Measurements from ENCODE around the gene DEPDC7. TPM values are rescaled to one million over a fixed set of nuclear protein-coding genes. Genes with fewer than 3 reads are reported as not detected.

Gene DEPDC7
- total and polyA plus RNA-seq, 11 donors: 0.12 to 1.0 (median 0.32) TPM; not detected in 3

DNA sequence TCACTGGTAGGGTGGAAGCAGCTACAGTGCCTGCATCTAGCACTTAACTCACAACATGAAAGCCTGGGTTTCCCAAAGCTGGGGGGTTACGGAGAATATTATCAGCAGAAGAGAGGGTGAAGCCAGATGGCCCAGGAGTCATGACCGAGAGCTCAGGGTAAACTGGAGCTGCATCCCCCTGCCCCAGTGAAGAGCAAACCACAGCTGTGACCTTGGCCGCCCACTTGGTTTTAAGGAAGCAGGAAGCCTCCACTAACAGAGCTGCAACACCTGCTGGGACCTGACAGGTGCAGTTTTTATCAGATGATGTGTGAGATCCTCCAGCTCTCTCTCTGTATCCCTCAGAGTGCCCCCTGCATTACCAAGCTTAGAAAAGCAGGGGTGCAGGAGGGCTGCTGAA is 44.6 kb downstream of the DEPDC7 start:
- peaks cover 0 to 27% (median 2%) of the 10 kb centered on the region in 12 donors for H3K4me1 ChIP-seq
- H3K9me3 ChIP-seq: no peaks in the 10 kb centered on the region
- ATAC-seq (no peak), DNase-seq (no peak)
- TF ChIP-seq, protein P1, sequence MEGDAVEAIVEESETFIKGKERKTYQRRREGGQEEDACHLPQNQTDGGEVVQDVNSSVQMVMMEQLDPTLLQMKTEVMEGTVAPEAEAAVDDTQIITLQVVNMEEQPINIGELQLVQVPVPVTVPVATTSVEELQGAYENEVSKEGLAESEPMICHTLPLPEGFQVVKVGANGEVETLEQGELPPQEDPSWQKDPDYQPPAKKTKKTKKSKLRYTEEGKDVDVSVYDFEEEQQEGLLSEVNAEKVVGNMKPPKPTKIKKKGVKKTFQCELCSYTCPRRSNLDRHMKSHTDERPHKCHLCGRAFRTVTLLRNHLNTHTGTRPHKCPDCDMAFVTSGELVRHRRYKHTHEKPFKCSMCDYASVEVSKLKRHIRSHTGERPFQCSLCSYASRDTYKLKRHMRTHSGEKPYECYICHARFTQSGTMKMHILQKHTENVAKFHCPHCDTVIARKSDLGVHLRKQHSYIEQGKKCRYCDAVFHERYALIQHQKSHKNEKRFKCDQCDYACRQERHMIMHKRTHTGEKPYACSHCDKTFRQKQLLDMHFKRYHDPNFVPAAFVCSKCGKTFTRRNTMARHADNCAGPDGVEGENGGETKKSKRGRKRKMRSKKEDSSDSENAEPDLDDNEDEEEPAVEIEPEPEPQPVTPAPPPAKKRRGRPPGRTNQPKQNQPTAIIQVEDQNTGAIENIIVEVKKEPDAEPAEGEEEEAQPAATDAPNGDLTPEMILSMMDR (IDR thresholded peaks at IDR 0.05): no peak
- TF ChIP-seq POLR2A (IDR thresholded peaks at IDR 0.05): no peak
- intact Hi-C loops (cut with DNase I): loop anchor here in 4 of 10 donors (5.0 to 10.0 kb wide), 4 partner anchors 98 to 255 kb away; no protein-coding TSS in a partner anchor
- H3K27me3 ChIP-seq: no peaks in the 10 kb centered on the region
- H3K27ac ChIP-seq: peak overlapping the region in 1 of 12 donors; percentile 5
- peaks cover 0 to 77% (median 68%) of the 10 kb centered on the region in 9 donors for H3K36me3 ChIP-seq
- 89 to 100% (median 95%) methylated on average over 3 of the region's 3 CpGs for WGBS, 4 donors
- no peak overlapping the region for H3K4me3 ChIP-seq

DNA sequence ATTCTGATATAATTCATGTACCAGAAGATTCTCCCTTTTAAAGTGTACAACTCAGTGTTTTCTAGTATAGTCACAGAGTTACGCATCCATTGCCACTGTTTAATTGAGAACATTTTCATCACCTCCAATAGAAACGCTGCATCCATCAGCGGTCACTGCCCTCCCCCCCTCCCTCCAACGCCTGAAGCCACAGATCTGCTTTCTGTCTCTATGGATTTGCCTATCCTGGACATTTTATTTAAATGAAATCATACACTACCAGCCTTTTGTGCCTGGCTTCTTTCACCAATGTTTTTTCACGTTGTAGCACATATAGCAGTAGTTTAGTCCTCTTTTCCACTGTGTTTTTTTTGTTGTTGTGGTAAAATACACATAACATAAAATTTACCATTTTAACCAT is 46.5 kb downstream of the DEPDC7 start:
- peaks cover 0 to 83% (median 70%) of the 10 kb centered on the region in 9 donors for H3K36me3 ChIP-seq
- WGBS, 4 donors: 68 to 77% (median 74%) methylated on average over 5 of the region's 5 CpGs

DNA sequence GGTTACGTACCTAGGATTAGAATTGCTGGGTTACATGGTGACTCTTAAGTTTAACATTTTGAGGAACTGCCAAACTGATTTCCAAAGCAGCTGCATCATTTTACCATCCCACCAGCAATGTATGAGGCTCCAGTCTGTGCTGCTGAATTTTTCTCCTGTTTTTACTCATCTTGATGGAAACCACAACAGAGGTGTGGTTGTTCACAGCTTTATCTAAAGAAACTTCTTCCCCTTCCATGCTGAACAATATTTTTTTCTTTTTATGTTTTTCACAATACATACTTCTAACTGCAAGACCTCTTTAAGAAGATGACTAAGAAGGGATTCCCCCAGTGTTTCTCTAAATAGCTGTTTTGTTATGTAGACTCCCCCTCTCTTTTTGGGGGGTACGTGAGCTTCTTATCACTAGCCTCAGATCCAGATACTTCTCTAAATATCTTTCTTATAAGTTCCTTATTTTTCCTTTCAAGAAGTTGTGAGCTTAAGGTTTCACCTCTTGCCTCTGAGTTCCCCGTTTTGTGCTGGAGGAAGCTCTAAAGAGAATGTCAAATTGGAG is 47.7 kb downstream of the DEPDC7 start:
- Histone ChIP-seq H3K27me3 (no peaks in the 10 kb centered on the region), H3K4me1 (peaks cover 0 to 28% (median 2%) of the 10 kb centered on the region in 12 donors), H3K4me3 (no peak overlapping the region), H3K9me3 (no peaks in the 10 kb centered on the region), H3K27ac (peak overlapping the region in 4 of 12 donors; percentile 10 to 77 (median 45)), H3K36me3 (peaks cover 0 to 83% (median 69%) of the 10 kb centered on the region in 9 donors)
- intact Hi-C loops (cut with DNase I): loop anchor here in 4 of 10 donors (5.0 to 10.0 kb wide), 4 partner anchors 101 to 259 kb away; no protein-coding TSS in a partner anchor
- 55 to 70% (median 66%) methylated on average over 3 of the region's 3 CpGs for WGBS, 4 donors
- DNase-seq: no peak
- TF ChIP-seq POLR2A (IDR thresholded peaks at IDR 0.05): no peak
- TF ChIP-seq, protein P1 (IDR thresholded peaks at IDR 0.05): no peak
- ATAC-seq: no peak

More for the DNA sequence above, 46.5 kb downstream of the DEPDC7 start:
- TF ChIP-seq POLR2A (IDR thresholded peaks at IDR 0.05): no peak
- TF ChIP-seq, protein P1 (IDR thresholded peaks at IDR 0.05): no peak
- no peak overlapping the region for H3K4me3 ChIP-seq
- intact Hi-C loops (cut with DNase I): loop anchor here in 4 of 10 donors (5.0 to 10.0 kb wide), 4 partner anchors 100 to 257 kb away; no protein-coding TSS in a partner anchor
- peak overlapping the region in 1 of 12 donors; percentile 69 for H3K27ac ChIP-seq
- no peaks in the 10 kb centered on the region for H3K9me3 ChIP-seq
- H3K4me1 ChIP-seq: peaks cover 0 to 28% (median 2%) of the 10 kb centered on the region in 12 donors
- ATAC-seq (no peak), DNase-seq (no peak)
- no peaks in the 10 kb centered on the region for H3K27me3 ChIP-seq

DNA sequence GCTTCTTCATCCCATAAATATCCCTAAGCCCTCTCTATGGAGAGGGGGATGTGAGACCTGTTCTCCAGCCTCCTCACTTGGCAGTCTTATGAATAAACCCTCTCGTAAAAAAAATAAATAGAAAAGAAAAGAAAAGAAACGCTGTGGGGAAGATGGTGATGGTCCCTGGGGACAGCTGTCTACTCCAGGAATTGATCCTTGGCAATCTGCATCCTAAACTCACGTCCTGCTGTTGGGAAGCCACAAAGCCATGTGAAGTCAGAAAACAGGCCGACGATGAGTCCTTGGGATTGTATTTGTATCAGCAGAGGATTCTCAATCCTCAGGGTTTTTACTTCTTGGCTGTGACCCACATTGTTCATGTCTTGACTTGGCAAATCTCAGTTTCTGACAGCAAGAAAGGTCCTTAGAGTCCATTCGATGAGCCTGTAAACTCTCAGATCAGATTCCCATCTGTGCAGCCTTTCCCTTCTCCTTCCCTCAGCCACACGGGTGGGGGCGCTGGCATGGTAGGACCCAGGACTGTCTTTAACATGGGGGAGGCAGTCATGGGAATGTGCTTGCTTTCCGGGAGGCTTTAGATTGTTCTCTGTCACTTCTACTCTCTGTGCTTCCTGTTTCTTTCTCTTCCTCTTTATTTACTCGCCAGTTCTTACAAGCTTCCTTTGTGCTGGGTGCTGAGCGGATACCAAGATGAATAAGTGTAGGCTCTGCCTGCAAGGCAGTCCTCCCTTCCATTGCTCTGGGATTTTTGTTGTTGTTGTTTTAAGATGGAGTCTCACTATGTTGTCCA is 48.6 kb downstream of the DEPDC7 start:
- H3K4me3 ChIP-seq: no peak overlapping the region
- peaks cover 0 to 83% (median 69%) of the 10 kb centered on the region in 9 donors for H3K36me3 ChIP-seq
- DNase-seq (no peak), ATAC-seq (peak in 3 of 4 donors; percentile 16 to 40 (median 37))
- no peaks in the 10 kb centered on the region for H3K27me3 ChIP-seq
- no peak for TF ChIP-seq POLR2A (IDR thresholded peaks at IDR 0.05)
- TF ChIP-seq, protein P1 (IDR thresholded peaks at IDR 0.05): no peak
- H3K9me3 ChIP-seq: no peaks in the 10 kb centered on the region
- H3K27ac ChIP-seq: peak overlapping the region in 7 of 12 donors; percentile 0 to 77 (median 14)
- intact Hi-C loops (cut with DNase I): loop anchor here in 8 of 10 donors (2.0 to 10.0 kb wide), 6 partner anchors 102 to 259 kb away; no protein-coding TSS in a partner anchor
- peaks cover 0 to 28% (median 2%) of the 10 kb centered on the region in 12 donors for H3K4me1 ChIP-seq
- WGBS, 4 donors: 47 to 60% (median 54%) methylated on average over 11 of the region's 11 CpGs
